Esophagus mucosa (tissue), 1 donor: ENCODE measurements around the gene SMC1B. TPM values are rescaled to one million over a fixed set of nuclear protein-coding genes. Genes with fewer than 3 reads are reported as not detected.
"Not testable (repeated sequence)": the region's sequence is repeated elsewhere in the genome, so short reads cannot be mapped to it uniquely, and the experiment has no call there.

Experiments
- ATAC-seq: fragments of 200-7000 bp; cut with Tn5 transposase; one replicate; pipeline ENCODE4 v1.9.1; 2020
- total RNA-seq: library from RNA; stranded (reverse); gene quantifications from one replicate; pipeline ENCODE4 v1.2.4, GENCODE V29; 2023
- donor health status: DM: yes; HTN: yes; CAD: no.

The SMC1B gene
- total RNA-seq, 1 donor from 2014 or later: not detected

- ATAC-seq: no peak
Observed at GRCh38 chr22:45418770-45419138, 5.4 kb upstream of the SMC1B start.

GRCh38 chr22:45418056-45418769 is 4.8 kb upstream of the SMC1B start:
- peak; percentile 81 for ATAC-seq

- ATAC-seq: peak; percentile 50
Observed at GRCh38 chr22:45413013-45413367, 409 bp downstream of the SMC1B start.

- ATAC-seq: no peak
Observed at GRCh38 chr22:45407793-45408192, 5.6 kb downstream of the SMC1B start.

GRCh38 chr22:45402466-45402985 is 10.9 kb downstream of the SMC1B start:
- no peak for ATAC-seq

GRCh38 chr22:45399712-45400445 is 13.5 kb downstream of the SMC1B start:
- ATAC-seq: peak; percentile 41

GRCh38 chr22:45398214-45398613 is 15.2 kb downstream of the SMC1B start:
- no peak for ATAC-seq

- ATAC-seq: no peak
Observed at GRCh38 chr22:45397806-45398205, 15.6 kb downstream of the SMC1B start.

- no peak for ATAC-seq
Observed at GRCh38 chr22:45389546-45389945, 23.9 kb downstream of the SMC1B start.

GRCh38 chr22:45381348-45381747 is 32.1 kb downstream of the SMC1B start:
- ATAC-seq: no peak

- peak; percentile 81 for ATAC-seq
Observed at GRCh38 chr22:45376703-45377102, 36.7 kb downstream of the SMC1B start.

GRCh38 chr22:45376009-45376408 is 37.4 kb downstream of the SMC1B start:
- no peak for ATAC-seq

- ATAC-seq: not testable (repeated sequence)
Observed at GRCh38 chr22:45373592-45373991, 39.8 kb downstream of the SMC1B start.

GRCh38 chr22:45366713-45367112 is 46.7 kb downstream of the SMC1B start:
- no peak for ATAC-seq

- no peak for ATAC-seq
Observed at GRCh38 chr22:45359627-45360026, 53.8 kb downstream of the SMC1B start.

GRCh38 chr22:45358127-45358526 is 55.3 kb downstream of the SMC1B start:
- no peak for ATAC-seq

GRCh38 chr22:45357490-45357889 is 55.9 kb downstream of the SMC1B start:
- ATAC-seq: no peak

- ATAC-seq: no peak
Observed at GRCh38 chr22:45353786-45354185, 59.6 kb downstream of the SMC1B start.

- ATAC-seq: peak; percentile 78
Observed at GRCh38 chr22:45352757-45353156, 60.6 kb downstream of the SMC1B start.

GRCh38 chr22:45351956-45352355 is 61.4 kb downstream of the SMC1B start:
- ATAC-seq: no peak

- ATAC-seq: no peak
Observed at GRCh38 chr22:45349916-45350315, 63.5 kb downstream of the SMC1B start.

- no peak for ATAC-seq
Observed at GRCh38 chr22:45344334-45344733, 69.1 kb downstream of the SMC1B start.

- no peak for ATAC-seq
Observed at GRCh38 chr22:45343143-45343542, 70.3 kb downstream of the SMC1B start.

GRCh38 chr22:45341498-45341897 is 71.9 kb downstream of the SMC1B start:
- ATAC-seq: no peak
